ENCODE measurements around the gene GDAP2. TPM values are rescaled to one million over a fixed set of nuclear protein-coding genes. Genes with fewer than 3 reads are reported as not detected.

GDAP2 gene
- total and polyA plus RNA-seq, 2 of the 4 experiments (the other 2 are of a cell fraction): 5.4 to 27.1 TPM

- no peak for TF ChIP-seq POLR2A (IDR thresholded peaks at IDR 0.05; ENCODE audit: low read depth, low read length)
- TF ChIP-seq NFE2L2 (IDR thresholded peaks at IDR 0.05; ENCODE audit: low read depth, low read length): no peak
- TF ChIP-seq CEBPB (IDR thresholded peaks at IDR 0.05; ENCODE audit: low read depth, low read length): no peak
- no peak for TF ChIP-seq MXI1 (IDR thresholded peaks at IDR 0.05; ENCODE audit: borderline replicate concordance, low read depth, low read length)
- TF ChIP-seq RAD21 (IDR thresholded peaks at IDR 0.05; ENCODE audit: low read length): no peak
- TF ChIP-seq RCOR1 (IDR thresholded peaks at IDR 0.05; ENCODE audit: insufficient replicate concordance, low read length): no peak
- no peak for TF ChIP-seq CTCF (conservative IDR thresholded peaks at IDR 0.05; ENCODE audit: low read depth, low read length)
- TF ChIP-seq RFX5 (IDR thresholded peaks at IDR 0.05; ENCODE audit: low read depth, low read length): no peak
- no peak for TF ChIP-seq CHD1 (IDR thresholded peaks at IDR 0.05; ENCODE audit: low read depth, low read length)
- TF ChIP-seq, protein P1, sequence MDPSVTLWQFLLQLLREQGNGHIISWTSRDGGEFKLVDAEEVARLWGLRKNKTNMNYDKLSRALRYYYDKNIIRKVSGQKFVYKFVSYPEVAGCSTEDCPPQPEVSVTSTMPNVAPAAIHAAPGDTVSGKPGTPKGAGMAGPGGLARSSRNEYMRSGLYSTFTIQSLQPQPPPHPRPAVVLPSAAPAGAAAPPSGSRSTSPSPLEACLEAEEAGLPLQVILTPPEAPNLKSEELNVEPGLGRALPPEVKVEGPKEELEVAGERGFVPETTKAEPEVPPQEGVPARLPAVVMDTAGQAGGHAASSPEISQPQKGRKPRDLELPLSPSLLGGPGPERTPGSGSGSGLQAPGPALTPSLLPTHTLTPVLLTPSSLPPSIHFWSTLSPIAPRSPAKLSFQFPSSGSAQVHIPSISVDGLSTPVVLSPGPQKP (IDR thresholded peaks at IDR 0.05; ENCODE audit: borderline replicate concordance, low read depth, low read length): no peak
- TF ChIP-seq, protein P2, sequence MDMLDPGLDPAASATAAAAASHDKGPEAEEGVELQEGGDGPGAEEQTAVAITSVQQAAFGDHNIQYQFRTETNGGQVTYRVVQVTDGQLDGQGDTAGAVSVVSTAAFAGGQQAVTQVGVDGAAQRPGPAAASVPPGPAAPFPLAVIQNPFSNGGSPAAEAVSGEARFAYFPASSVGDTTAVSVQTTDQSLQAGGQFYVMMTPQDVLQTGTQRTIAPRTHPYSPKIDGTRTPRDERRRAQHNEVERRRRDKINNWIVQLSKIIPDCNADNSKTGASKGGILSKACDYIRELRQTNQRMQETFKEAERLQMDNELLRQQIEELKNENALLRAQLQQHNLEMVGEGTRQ (IDR thresholded peaks at IDR 0.05; ENCODE audit: low read depth, low read length): no peak
- no peak for TF ChIP-seq MAZ (IDR thresholded peaks at IDR 0.05; ENCODE audit: borderline replicate concordance, low read depth, low read length)
- no peak for TF ChIP-seq FOS (IDR thresholded peaks at IDR 0.05; ENCODE audit: low read depth, low read length)
- CTCF ChIA-PET: interaction anchor here (1.1 kb wide), 1 partner anchor 10 kb away, joined by 3 read pairs; no protein-coding TSS in a partner anchor
- Histone ChIP-seq H2AK9ac (replicated peaks; ENCODE audit: low read depth, low read length, poor library complexity) (peak overlapping the region; percentile 13), H2BK20ac (ENCODE audit: low read depth, low read length) (peak overlapping the region; percentile 64), H3K9me1 (ENCODE audit: insufficient read depth, low read length) (peaks cover 22% of the 10 kb centered on the region), H4K5ac (ENCODE audit: low read depth, low read length) (no peak overlapping the region), H3K9me3 (ENCODE audit: control insufficient read depth, insufficient read depth, low read length) (no peaks in the 10 kb centered on the region), H2AK5ac (ENCODE audit: low read depth, low read length) (peak overlapping the region; percentile 95), H3K36me3 (ENCODE audit: control insufficient read depth, insufficient read depth, low read length) (no peaks in the 10 kb centered on the region), H2BK5ac (ENCODE audit: low read depth, low read length, poor library complexity, severe bottlenecking) (no peak overlapping the region), H2BK120ac (ENCODE audit: low read depth, low read length) (peak overlapping the region; percentile 100), H3K27ac (ENCODE audit: insufficient read depth, low read length) (no peak overlapping the region), H4K8ac (ENCODE audit: low read depth in 2 of 2, low read length in 2 of 2) (peak overlapping the region in 1 of 2 experiments; percentile 91; a peak in 1 of 4 replicates), H3K4ac (ENCODE audit: low read depth, low read length) (peak overlapping the region; percentile 99), H2BK15ac (ENCODE audit: low read depth, low read length) (peak overlapping the region; percentile 80; the same call in 2 of the 3 replicates), H2AFZ (replicated peaks; ENCODE audit: low read length, poor library complexity) (no peak overlapping the region), H3K4me3 (ENCODE audit: insufficient read depth, low read depth, low read length) (no peak overlapping the region), H3K14ac (replicated peaks; ENCODE audit: low read depth, low read length) (peak overlapping the region; percentile 53), H3K9ac (ENCODE audit: low read depth, low read length) (no peak overlapping the region), H3K18ac (ENCODE audit: low read depth, low read length) (peak overlapping the region; percentile 18; the same call in 1 of the 2 replicates), H4K20me1 (ENCODE audit: insufficient read depth, low read length) (no peaks in the 10 kb centered on the region), H3K79me1 (ENCODE audit: low read depth in 1 of 2, low read length in 2 of 2) (peaks cover 0 to 69% of the 10 kb centered on the region in 2 experiments; a peak in 2 of 4 replicates), H3K27me3 (ENCODE audit: control insufficient read depth, insufficient read depth, low read length) (no peaks in the 10 kb centered on the region), H3K4me1 (ENCODE audit: control insufficient read depth, insufficient read depth, low read length) (peaks cover 37% of the 10 kb centered on the region), H3K23ac (ENCODE audit: low read depth, low read length) (no peak overlapping the region), H4K91ac (ENCODE audit: insufficient read depth, low read depth, low read length) (peak overlapping the region; percentile 67), H3K56ac (ENCODE audit: extremely low read depth, insufficient read depth, low read length) (no peak overlapping the region), H3K4me2 (ENCODE audit: low read depth, low read length) (no peak overlapping the region)
- WGBS, 2 experiments (ENCODE audit: extremely low coverage in 2 of 2, insufficient read length in 1 of 2): 100% methylated on average over 3 of the region's 5 CpGs; no CpG with 5 or more reads in 1 of the 2 experiments
- DNase-seq (no peak), ATAC-seq (ENCODE audit: low read depth) (no peak)
- intact Hi-C loops (cut with micrococcal nuclease): no loop called here
- no TSS peak for BruUV-seq (replicated peaks)
- dilution Hi-C loops (cut with HindIII; ENCODE audit: low sequenced_read_pairs, unreplicated experiment): no loop called here
- in situ Hi-C loops (cut with MboI; ENCODE audit: low sequenced_read_pairs): no loop called here
- POLR2A ChIA-PET (ENCODE audit: unreplicated experiment): no interaction called here
Observed at GRCh38 chr1:117817629-117818028, 111.8 kb downstream of the GDAP2 start.
